ENCODE results near the gene PTGR2. TPM values are rescaled to one million over a fixed set of nuclear protein-coding genes. Genes with fewer than 3 reads are reported as not detected.
"Not testable (repeated sequence)": the region's sequence is repeated elsewhere in the genome, so short reads cannot be mapped to it uniquely, and the experiment has no call there.

PTGR2 gene
- total RNA-seq, 1 donor from 2014 or later = 37.4 TPM

DNA sequence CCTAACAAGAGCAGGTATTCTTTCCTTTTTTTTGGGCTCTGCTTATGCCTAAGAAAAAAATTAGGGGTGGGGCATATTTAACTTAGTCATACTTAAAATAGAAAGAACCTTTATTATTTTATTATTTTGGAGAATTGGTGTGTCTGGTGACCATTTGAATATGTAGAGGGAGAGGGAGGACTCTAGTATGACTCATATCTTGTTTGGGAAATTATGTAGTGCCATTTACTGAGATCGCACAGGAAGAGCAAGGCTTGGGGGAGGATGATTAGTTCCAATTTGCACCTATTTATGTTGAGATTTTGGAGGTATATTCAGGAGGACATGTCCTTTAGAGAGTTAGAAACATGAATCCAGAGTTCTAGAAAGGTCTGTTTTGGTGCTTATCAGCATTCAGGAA, 44.9 kb downstream of the PTGR2 start:
- Histone ChIP-seq H3K27ac (replicated peaks) (no peak overlapping the region), H3K27me3 (ENCODE audit: low read depth) (no peaks in the 10 kb centered on the region), H3K36me3 (peaks cover 92% of the 10 kb centered on the region), H3K9me3 (replicated peaks) (no peaks in the 10 kb centered on the region), H3K4me1 (no peaks in the 10 kb centered on the region), H3K4me3 (no peak overlapping the region)
- TF ChIP-seq, protein P1, sequence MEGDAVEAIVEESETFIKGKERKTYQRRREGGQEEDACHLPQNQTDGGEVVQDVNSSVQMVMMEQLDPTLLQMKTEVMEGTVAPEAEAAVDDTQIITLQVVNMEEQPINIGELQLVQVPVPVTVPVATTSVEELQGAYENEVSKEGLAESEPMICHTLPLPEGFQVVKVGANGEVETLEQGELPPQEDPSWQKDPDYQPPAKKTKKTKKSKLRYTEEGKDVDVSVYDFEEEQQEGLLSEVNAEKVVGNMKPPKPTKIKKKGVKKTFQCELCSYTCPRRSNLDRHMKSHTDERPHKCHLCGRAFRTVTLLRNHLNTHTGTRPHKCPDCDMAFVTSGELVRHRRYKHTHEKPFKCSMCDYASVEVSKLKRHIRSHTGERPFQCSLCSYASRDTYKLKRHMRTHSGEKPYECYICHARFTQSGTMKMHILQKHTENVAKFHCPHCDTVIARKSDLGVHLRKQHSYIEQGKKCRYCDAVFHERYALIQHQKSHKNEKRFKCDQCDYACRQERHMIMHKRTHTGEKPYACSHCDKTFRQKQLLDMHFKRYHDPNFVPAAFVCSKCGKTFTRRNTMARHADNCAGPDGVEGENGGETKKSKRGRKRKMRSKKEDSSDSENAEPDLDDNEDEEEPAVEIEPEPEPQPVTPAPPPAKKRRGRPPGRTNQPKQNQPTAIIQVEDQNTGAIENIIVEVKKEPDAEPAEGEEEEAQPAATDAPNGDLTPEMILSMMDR (IDR thresholded peaks at IDR 0.05; ENCODE audit: borderline replicate concordance) = no peak
- intact Hi-C loops (cut with micrococcal nuclease) = no loop called here
- DNase-seq = no peak

GRCh38 chr14:73903028-73903427, 51.4 kb downstream of the PTGR2 start:
- peaks cover 88% of the 10 kb centered on the region for H3K36me3 ChIP-seq
- intact Hi-C loops (cut with micrococcal nuclease) = no loop called here

DNA sequence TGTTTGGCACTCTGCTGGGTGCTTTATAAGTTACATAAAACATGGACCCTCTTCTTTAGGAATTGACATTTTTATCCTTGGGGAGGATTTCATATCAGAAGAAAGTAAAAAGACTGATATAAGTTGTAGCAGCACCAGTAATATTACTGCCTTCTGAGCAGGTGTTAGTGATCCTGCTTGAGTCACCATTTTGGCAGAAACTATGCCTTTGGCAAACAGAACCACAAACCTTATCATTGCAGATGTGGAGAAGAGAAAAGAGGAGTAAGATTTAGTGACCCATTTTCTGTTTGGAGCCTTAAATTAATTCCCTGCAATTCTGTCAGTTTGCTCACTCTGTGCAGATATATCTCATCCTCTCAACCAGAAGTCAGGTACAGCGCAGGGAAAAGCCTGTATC, 58.0 kb downstream of the PTGR2 start:
- Histone ChIP-seq H3K4me3 (no peak overlapping the region), H3K27me3 (ENCODE audit: low read depth) (no peaks in the 10 kb centered on the region), H3K4me1 (no peaks in the 10 kb centered on the region), H3K9me3 (replicated peaks) (peaks cover 8% of the 10 kb centered on the region), H3K27ac (replicated peaks) (no peak overlapping the region), H3K36me3 (peaks cover 96% of the 10 kb centered on the region)
- intact Hi-C loops (cut with micrococcal nuclease) = no loop called here
- TF ChIP-seq, protein P1 (IDR thresholded peaks at IDR 0.05; ENCODE audit: borderline replicate concordance) = no peak
- DNase-seq = no peak

More at GRCh38 chr14:73903028-73903427, 51.4 kb downstream of the PTGR2 start:
- Histone ChIP-seq H3K4me3 (no peak overlapping the region), H3K4me1 (no peaks in the 10 kb centered on the region), H3K27ac (replicated peaks) (no peak overlapping the region), H3K27me3 (ENCODE audit: low read depth) (no peaks in the 10 kb centered on the region), H3K9me3 (replicated peaks) (no peaks in the 10 kb centered on the region)
- DNase-seq = no peak
- TF ChIP-seq, protein P1 (IDR thresholded peaks at IDR 0.05; ENCODE audit: borderline replicate concordance) = no peak

DNA sequence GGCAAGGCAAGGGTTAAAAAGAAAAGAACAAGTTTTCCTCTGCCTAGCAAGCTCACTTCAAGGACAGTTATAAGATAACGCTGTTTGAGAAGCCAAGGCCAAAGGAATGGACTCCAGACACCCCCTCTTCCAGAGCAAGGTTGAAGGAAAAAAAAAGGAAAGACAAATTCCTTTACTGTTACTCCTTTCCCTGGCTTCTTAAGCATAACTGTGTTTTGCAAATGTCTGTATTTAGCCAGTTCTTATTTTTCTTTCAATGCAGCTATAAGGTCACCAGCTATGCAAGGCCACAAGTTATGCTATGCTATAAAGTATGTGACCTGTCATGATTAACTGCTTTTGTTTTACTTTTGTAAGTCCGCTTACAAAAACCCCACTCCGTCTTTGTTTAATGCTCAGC, 61.6 kb downstream of the PTGR2 start:
- H3K27me3 ChIP-seq (ENCODE audit: low read depth) = no peaks in the 10 kb centered on the region
- no peak overlapping the region for H3K27ac ChIP-seq (replicated peaks)
- peaks cover 8% of the 10 kb centered on the region for H3K9me3 ChIP-seq (replicated peaks)
- H3K4me3 ChIP-seq = no peak overlapping the region
- TF ChIP-seq, protein P1 (IDR thresholded peaks at IDR 0.05; ENCODE audit: borderline replicate concordance) = no peak
- H3K36me3 ChIP-seq = peaks cover 82% of the 10 kb centered on the region
- DNase-seq = no peak
- intact Hi-C loops (cut with micrococcal nuclease) = no loop called here
- H3K4me1 ChIP-seq = no peaks in the 10 kb centered on the region

GRCh38 chr14:73916324-73916723, 64.7 kb downstream of the PTGR2 start:
- TF ChIP-seq, protein P1 (IDR thresholded peaks at IDR 0.05; ENCODE audit: borderline replicate concordance) = no peak
- Histone ChIP-seq H3K4me3 (no peak overlapping the region), H3K27me3 (ENCODE audit: low read depth) (no peaks in the 10 kb centered on the region), H3K4me1 (no peaks in the 10 kb centered on the region), H3K36me3 (peaks cover 74% of the 10 kb centered on the region), H3K9me3 (replicated peaks) (peaks cover 8% of the 10 kb centered on the region), H3K27ac (replicated peaks) (no peak overlapping the region)
- DNase-seq = no peak
- intact Hi-C loops (cut with micrococcal nuclease) = no loop called here

- DNase-seq; H3K9me3 ChIP-seq (replicated peaks); H3K4me3 ChIP-seq; H3K27me3 ChIP-seq (ENCODE audit: low read depth); H3K27ac ChIP-seq (replicated peaks); intact Hi-C loops (cut with micrococcal nuclease); H3K4me1 ChIP-seq: not testable (repeated sequence)
- peaks cover 74% of the 10 kb centered on the region for H3K36me3 ChIP-seq
Observed at GRCh38 chr14:73919457-73919856, 67.8 kb downstream of the PTGR2 start.

Measured in left ventricle myocardium inferior (tissue), 1 donor.